SK-N-SH (cell line): ENCODE results near the gene TMEM190.

Experiments used
- FOXM1 ChIP-seq: IDR thresholded peaks from 2 replicates; pipeline ENCODE4 v1.4.0; 2012; ENCODE audit warnings: low read depth, mild to moderate bottlenecking
- JUND ChIP-seq: IDR thresholded peaks from 2 replicates; pipeline ENCODE4 v1.4.0; 2012
- POLR2AphosphoS5 ChIP-seq: IDR thresholded peaks from 2 replicates; pipeline ENCODE4 v1.6.1; 2012; ENCODE audit warnings: low read depth, low read length
- YY1 ChIP-seq: IDR thresholded peaks from 2 replicates; pipeline ENCODE4 v1.4.0; 2012; ENCODE audit warnings: low read depth, mild to moderate bottlenecking
- TF ChIP-seq, protein P1 (sequence below): fragments of 200-600 bp; sonication (generic); IDR thresholded peaks from 2 replicates; pipeline ENCODE4 v1.6.1; 2017; ENCODE audit warnings: antibody characterized with exemption, mild to moderate bottlenecking, moderate library complexity
- TF ChIP-seq, protein P2 (sequence below): IDR thresholded peaks from 2 replicates; pipeline ENCODE4 v1.6.1; 2012; ENCODE audit warnings: mild to moderate bottlenecking, low read depth, low read length, moderate library complexity

GRCh38 chr19:55423225-55424005, 46.8 kb downstream of the TMEM190 start:
- TF ChIP-seq, protein P1, sequence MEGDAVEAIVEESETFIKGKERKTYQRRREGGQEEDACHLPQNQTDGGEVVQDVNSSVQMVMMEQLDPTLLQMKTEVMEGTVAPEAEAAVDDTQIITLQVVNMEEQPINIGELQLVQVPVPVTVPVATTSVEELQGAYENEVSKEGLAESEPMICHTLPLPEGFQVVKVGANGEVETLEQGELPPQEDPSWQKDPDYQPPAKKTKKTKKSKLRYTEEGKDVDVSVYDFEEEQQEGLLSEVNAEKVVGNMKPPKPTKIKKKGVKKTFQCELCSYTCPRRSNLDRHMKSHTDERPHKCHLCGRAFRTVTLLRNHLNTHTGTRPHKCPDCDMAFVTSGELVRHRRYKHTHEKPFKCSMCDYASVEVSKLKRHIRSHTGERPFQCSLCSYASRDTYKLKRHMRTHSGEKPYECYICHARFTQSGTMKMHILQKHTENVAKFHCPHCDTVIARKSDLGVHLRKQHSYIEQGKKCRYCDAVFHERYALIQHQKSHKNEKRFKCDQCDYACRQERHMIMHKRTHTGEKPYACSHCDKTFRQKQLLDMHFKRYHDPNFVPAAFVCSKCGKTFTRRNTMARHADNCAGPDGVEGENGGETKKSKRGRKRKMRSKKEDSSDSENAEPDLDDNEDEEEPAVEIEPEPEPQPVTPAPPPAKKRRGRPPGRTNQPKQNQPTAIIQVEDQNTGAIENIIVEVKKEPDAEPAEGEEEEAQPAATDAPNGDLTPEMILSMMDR: no peak
- TF ChIP-seq YY1 (no peak), POLR2AphosphoS5 (no peak), FOXM1 (no peak), JUND (no peak)
- TF ChIP-seq, protein P2, sequence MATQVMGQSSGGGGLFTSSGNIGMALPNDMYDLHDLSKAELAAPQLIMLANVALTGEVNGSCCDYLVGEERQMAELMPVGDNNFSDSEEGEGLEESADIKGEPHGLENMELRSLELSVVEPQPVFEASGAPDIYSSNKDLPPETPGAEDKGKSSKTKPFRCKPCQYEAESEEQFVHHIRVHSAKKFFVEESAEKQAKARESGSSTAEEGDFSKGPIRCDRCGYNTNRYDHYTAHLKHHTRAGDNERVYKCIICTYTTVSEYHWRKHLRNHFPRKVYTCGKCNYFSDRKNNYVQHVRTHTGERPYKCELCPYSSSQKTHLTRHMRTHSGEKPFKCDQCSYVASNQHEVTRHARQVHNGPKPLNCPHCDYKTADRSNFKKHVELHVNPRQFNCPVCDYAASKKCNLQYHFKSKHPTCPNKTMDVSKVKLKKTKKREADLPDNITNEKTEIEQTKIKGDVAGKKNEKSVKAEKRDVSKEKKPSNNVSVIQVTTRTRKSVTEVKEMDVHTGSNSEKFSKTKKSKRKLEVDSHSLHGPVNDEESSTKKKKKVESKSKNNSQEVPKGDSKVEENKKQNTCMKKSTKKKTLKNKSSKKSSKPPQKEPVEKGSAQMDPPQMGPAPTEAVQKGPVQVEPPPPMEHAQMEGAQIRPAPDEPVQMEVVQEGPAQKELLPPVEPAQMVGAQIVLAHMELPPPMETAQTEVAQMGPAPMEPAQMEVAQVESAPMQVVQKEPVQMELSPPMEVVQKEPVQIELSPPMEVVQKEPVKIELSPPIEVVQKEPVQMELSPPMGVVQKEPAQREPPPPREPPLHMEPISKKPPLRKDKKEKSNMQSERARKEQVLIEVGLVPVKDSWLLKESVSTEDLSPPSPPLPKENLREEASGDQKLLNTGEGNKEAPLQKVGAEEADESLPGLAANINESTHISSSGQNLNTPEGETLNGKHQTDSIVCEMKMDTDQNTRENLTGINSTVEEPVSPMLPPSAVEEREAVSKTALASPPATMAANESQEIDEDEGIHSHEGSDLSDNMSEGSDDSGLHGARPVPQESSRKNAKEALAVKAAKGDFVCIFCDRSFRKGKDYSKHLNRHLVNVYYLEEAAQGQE: no peak
